Measurements from ENCODE around the gene NSUN3.

NSUN3 gene

DNA sequence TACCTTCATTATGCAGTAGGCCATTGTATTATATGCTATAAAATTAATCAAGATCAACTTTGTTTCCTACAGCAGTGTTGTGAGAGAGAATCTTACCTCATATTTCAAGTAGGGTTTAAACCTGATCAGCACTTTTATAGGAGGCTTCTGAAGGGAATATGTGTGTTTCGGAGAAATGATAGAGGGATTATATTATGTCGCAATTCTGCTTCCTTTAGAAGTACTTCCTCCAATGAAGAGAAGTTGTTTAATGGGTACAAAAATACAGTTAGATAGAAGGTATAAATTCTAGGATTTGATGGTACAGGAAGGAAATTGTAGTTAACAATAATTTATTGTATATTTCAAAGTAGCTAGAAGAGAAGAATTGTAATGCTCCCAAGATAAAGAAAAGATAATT lies 54.9 kb downstream of the NSUN3 start:
- FAIRE-seq: no peak
- no peak for DNase-seq (ENCODE audit: insufficient read length, low spot score)

DNA sequence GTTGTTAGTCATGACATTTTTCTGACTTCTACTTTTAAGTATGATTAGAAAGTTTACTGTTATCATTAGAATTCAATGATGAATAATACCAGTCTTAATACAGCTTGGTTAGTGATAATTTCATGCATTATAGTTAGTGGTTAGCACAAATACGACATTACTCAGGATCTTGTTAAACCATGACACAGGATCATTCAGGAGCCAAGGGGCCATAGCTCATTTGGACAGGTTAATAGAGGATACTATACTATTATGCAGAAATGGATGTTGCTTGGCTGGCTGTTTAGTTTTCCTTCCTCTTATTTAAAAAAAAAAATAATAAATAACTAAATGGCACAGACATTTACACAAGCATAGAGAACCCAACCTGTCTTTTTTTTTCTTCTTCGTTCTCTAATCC lies 55.5 kb downstream of the NSUN3 start:
- FAIRE-seq (no peak), DNase-seq (ENCODE audit: insufficient read length, low spot score) (no peak)

GRCh38 chr3:94121161-94121560 lies 58.3 kb downstream of the NSUN3 start:
- FAIRE-seq (no peak), DNase-seq (ENCODE audit: insufficient read length, low spot score) (no peak)

DNA sequence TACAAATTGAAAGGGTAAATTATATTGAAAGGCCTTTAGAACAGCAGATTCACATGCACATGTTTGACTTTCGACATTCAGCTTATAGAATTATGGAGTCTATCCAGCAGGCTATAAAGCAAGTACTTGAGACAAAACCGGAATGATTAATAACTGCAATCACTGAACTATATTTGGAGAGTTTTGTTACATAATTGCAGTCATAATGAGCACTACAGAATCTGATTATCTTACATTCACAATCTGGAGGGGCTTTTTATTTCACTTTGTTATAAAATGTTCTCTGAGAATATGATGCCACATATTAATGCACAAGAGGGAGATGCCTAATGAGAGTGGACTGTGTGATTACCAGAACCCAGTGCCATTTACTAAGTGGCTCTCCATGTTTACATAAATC lies 64.3 kb downstream of the NSUN3 start:
- no peak for DNase-seq (ENCODE audit: insufficient read length, low spot score)
- FAIRE-seq: no peak

GRCh38 chr3:94130690-94131089 lies 67.8 kb downstream of the NSUN3 start:
- DNase-seq (ENCODE audit: insufficient read length, low spot score): no peak
- peak; percentile 40 for FAIRE-seq

DNA sequence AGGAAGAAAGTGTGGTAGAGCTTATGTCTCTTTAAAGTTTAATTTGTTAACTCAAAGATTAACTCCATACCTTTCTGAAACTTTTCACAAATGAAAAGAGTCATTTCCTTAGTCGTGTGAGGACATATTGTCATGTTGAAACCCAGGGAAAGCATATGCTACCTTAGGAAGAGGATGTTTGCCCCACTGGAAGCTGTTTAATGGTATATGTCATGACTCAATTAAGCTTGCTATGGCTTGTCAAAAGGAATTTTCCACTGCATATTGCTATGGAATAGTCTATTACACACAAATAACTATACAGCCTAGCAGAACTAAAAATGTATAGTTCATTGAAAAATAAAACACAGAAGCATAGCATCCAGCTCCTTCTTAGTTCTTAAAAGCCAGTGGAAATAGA lies 69.9 kb downstream of the NSUN3 start:
- FAIRE-seq (no peak), DNase-seq (ENCODE audit: insufficient read length, low spot score) (no peak)

GRCh38 chr3:94136133-94136532 lies 73.3 kb downstream of the NSUN3 start:
- FAIRE-seq (no peak), DNase-seq (ENCODE audit: insufficient read length, low spot score) (no peak)

GRCh38 chr3:94137377-94137776 lies 74.5 kb downstream of the NSUN3 start:
- DNase-seq (ENCODE audit: insufficient read length, low spot score): no peak
- no peak for FAIRE-seq

GRCh38 chr3:94146455-94146854 lies 83.6 kb downstream of the NSUN3 start:
- DNase-seq (ENCODE audit: insufficient read length, low spot score) (no peak), FAIRE-seq (no peak)

DNA sequence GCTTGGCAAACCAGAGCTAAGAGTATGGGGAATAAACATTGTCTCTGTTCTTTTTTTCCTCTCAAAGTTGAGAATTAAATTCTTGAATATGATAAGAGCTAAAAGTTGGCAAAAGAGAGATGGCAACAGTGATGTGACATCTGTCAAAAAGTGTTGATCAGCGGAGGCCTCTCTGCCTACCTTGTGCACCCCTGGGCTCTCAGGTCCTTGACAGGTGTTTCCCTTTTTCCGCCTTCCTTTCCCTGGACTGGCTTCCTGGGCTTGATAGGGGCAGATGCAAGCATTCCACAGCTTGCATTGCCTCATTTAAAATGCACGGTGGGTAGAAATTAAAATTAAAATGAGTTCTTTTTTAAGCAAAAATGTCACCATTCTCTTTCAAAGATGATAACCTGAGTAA lies 84.2 kb downstream of the NSUN3 start:
- FAIRE-seq (no peak), DNase-seq (ENCODE audit: insufficient read length, low spot score) (no peak)

GRCh38 chr3:94150113-94150512 lies 87.3 kb downstream of the NSUN3 start:
- no peak for FAIRE-seq

GRCh38 chr3:94156626-94157025 lies 93.8 kb downstream of the NSUN3 start:
- DNase-seq (ENCODE audit: insufficient read length, low spot score) (no peak), FAIRE-seq (no peak)

More at GRCh38 chr3:94150113-94150512, 87.3 kb downstream of the NSUN3 start:
- no peak for DNase-seq (ENCODE audit: insufficient read length, low spot score)

GRCh38 chr3:94158512-94158911 lies 95.7 kb downstream of the NSUN3 start:
- FAIRE-seq (no peak), DNase-seq (ENCODE audit: insufficient read length, low spot score) (no peak)

DNA sequence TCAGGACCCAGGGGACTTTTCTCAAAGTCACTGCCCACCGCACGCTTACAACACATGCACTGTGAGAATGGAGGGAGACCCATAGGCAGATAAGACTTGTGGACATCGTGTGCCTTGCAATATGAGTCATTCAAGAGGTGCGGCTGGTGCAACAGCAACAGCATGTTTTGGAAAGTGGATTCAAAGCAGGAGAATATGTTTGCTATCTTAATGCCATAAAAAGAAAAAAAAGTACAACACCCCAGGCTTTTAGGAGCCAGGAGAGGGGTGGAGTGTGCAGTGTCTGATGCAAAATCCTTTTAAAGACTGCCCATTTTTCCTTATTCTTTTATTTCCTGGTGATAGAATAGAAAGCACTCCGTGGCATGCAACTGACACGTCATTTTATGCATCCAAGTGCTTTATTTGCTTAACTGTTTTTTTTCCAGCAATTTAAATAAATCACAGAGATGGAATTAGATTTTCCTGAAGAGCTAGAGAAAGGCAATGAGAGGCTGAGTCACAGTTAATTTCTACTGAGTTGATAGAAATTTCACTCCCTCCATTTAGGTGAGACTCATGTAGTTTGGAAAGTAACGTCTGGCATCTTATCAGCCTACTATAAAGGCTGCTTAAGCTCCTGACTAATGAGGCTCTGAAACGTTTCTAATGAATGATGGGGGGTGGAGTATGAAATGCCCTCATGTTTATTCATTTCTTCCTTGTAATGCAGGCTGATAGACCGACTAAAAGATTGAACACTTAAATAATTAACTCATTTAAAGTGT lies 96.4 kb downstream of the NSUN3 start:
- no peak for FAIRE-seq
- no peak for DNase-seq (ENCODE audit: insufficient read length, low spot score)

- FAIRE-seq (no peak), DNase-seq (ENCODE audit: insufficient read length, low spot score) (no peak)
Measured at GRCh38 chr3:94162700-94163099, 99.8 kb downstream of the NSUN3 start.

- no peak for DNase-seq (ENCODE audit: insufficient read length, low spot score)
- FAIRE-seq: no peak
Measured at GRCh38 chr3:94167346-94167745, 104.5 kb downstream of the NSUN3 start.

DNA sequence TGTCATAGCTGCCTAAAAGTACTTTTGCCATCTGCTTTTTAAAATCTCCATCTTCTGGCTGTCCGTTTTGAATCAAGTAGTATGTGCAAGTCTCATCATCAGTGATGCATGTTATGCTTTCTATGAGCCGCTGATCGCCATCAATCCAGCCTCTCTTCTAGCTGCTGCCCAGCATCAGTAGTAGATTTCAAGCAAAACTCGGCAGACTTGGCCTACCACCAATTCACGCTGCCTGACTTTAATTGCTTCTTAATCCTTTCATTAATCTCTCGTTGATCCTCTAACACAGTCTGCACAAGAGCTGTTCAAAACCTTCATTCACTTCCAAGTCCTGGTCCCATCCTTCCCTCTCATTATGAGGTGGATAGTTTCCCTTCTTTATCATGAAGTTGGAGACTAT lies 104.9 kb downstream of the NSUN3 start:
- FAIRE-seq (no peak), DNase-seq (ENCODE audit: insufficient read length, low spot score) (no peak)

- no peak for FAIRE-seq
- DNase-seq (ENCODE audit: insufficient read length, low spot score): no peak
Measured at GRCh38 chr3:94171954-94172353, 109.1 kb downstream of the NSUN3 start.

- no peak for DNase-seq (ENCODE audit: insufficient read length, low spot score)
Measured at GRCh38 chr3:94172695-94173310, 109.9 kb downstream of the NSUN3 start.

GRCh38 chr3:94173673-94174434 lies 111.0 kb downstream of the NSUN3 start:
- DNase-seq (ENCODE audit: insufficient read length, low spot score) (no peak), FAIRE-seq (no peak)

More at GRCh38 chr3:94172695-94173310, 109.9 kb downstream of the NSUN3 start:
- no peak for FAIRE-seq

DNA sequence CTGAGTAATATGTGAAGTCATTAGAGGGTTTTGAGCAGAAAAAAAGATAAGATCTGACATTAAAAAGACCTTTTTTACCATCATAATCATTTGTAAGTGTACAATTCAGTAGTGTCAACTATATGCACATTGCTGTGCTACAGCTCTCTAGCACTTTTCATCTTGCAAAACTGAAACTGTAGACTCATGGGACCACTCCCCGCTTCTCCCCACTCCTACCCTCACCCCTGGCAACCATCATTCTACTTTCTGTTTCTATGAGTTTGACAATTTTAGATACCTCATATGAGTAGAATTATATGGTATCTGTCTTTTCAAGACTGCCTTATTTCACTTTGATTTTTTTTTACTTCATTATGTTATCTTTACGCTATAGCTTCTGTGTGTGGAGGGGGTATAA lies 112.8 kb downstream of the NSUN3 start:
- FAIRE-seq (no peak), DNase-seq (ENCODE audit: insufficient read length, low spot score) (no peak)

All from GM19239 (cell line).